OCI-LY7 (cell line): ENCODE measurements around the gene TCEANC2. TPM values are rescaled to one million over a fixed set of nuclear protein-coding genes. Genes with fewer than 3 reads are reported as not detected.
A peak's percentile ranks its signal among the peaks of the same experiment; 100 is the strongest.

ENCODE experiments used
- BruUV-seq: library from RNA; stranded (reverse); fragments of 400-500 nt; replicated peaks from 2 replicates; lab custom pipeline; 2021; lab: Mats Ljungman, UMichigan
- CTCF ChIA-PET: fragments of 300-600 bp; sonication (Branson Sonifier 250); formaldehyde crosslinking; loops from one replicate; lab custom pipeline; 2022; ENCODE audit warnings: antibody characterized with exemption; ENCODE audit not compliant: unreplicated experiment; lab: Charles Lee
- POLR2A ChIA-PET: fragments of 300-600 bp; sonication (Branson Sonifier 250); formaldehyde crosslinking; loops from one replicate; lab custom pipeline; 2022; ENCODE audit warnings: antibody characterized with exemption; lab: Charles Lee
- DNase-seq: peaks from one replicate; pipeline ENCODE4 v3.0.0-alpha.2; 2015; ENCODE audit warnings: low spot score
- H2AFZ ChIP-seq: fragments of 200-600 bp; sonication (generic), shearing (Covaris generic); 2 replicates; pipeline ENCODE4 v1.6.1; 2014; ENCODE audit warnings: mild to moderate bottlenecking, antibody characterized with exemption, low read length, moderate library complexity
- H3K27ac ChIP-seq: fragments of 200-600 bp; sonication (generic); 2 replicates; pipeline ENCODE4 v1.5.1; 2014; ENCODE audit warnings: mixed run types, low read depth, mild to moderate bottlenecking, moderate library complexity, low read length, inconsistent platforms; ENCODE audit not compliant: poor library complexity, severe bottlenecking
- H3K36me3 ChIP-seq: fragments of 200-600 bp; sonication (generic); 2 replicates; pipeline ENCODE4 v1.6.1; 2014; ENCODE audit warnings: mild to moderate bottlenecking, antibody characterized with exemption, low read length, moderate library complexity, mixed read lengths; ENCODE audit not compliant: insufficient read depth
- H3K4me1 ChIP-seq: fragments of 200-600 bp; sonication (generic); 2 replicates; pipeline ENCODE4 v1.5.1; 2014; ENCODE audit warnings: mild to moderate bottlenecking, low read length; ENCODE audit not compliant: insufficient read depth, poor library complexity, severe bottlenecking
- H3K4me2 ChIP-seq: fragments of 200-600 bp; sonication (generic); 2 replicates; pipeline ENCODE4 v1.6.1; 2014; ENCODE audit warnings: mild to moderate bottlenecking, low read length
- H3K4me3 ChIP-seq: fragments of 200-600 bp; sonication (generic); 2 replicates; pipeline ENCODE4 v1.5.1; 2014; ENCODE audit warnings: mild to moderate bottlenecking, low read depth, low read length; ENCODE audit not compliant: poor library complexity, severe bottlenecking
- H3K79me2 ChIP-seq: fragments of 200-600 bp; sonication (generic); 2 replicates; pipeline ENCODE4 v1.6.1; 2016; ENCODE audit warnings: low read depth, mild to moderate bottlenecking, low read length, moderate library complexity, mixed read lengths; ENCODE audit not compliant: insufficient read depth
- H3K9me2 ChIP-seq: fragments of 200-600 bp; sonication (generic); 2 replicates; pipeline ENCODE4 v1.6.1; 2016; ENCODE audit warnings: mild to moderate bottlenecking, low read length, mixed read lengths; ENCODE audit not compliant: insufficient read depth
- H3K9me3 ChIP-seq: fragments of 200-600 bp; sonication (generic); 2 replicates; pipeline ENCODE4 v1.6.1; 2014; ENCODE audit warnings: mild to moderate bottlenecking, mixed run types, low read length, mixed read lengths
- H4K20me1 ChIP-seq: fragments of 200-600 bp; sonication (generic); 2 replicates; pipeline ENCODE4 v1.6.1; 2014; ENCODE audit warnings: mild to moderate bottlenecking, antibody characterized with exemption, low read length, moderate library complexity, mixed read lengths; ENCODE audit not compliant: insufficient read depth
- CTCF ChIP-seq: fragments of 200-600 bp; sonication (generic); conservative IDR thresholded peaks from 2 replicates; pipeline ENCODE4 v1.5.1; 2014; ENCODE audit warnings: mild to moderate bottlenecking, antibody characterized with exemption, low read length, moderate library complexity, mixed read lengths
- EZH2phosphoT487 ChIP-seq: fragments of 200-600 bp; sonication (generic); IDR thresholded peaks from 2 replicates; pipeline ENCODE4 v1.6.1; 2018; ENCODE audit warnings: low read depth, borderline replicate concordance, mild to moderate bottlenecking, mixed run types, antibody characterized with exemption, low read length, moderate library complexity, mixed read lengths
- intact Hi-C: fragments of 100-400 bp; cut with micrococcal nuclease; formaldehyde crosslinking; loops from one replicate; pipeline ENCODE4 v1.10.0; 2022; ENCODE audit not compliant: unreplicated experiment
- total RNA-seq, 2 experiments: library from RNA; depleted of rRNA in 1 of 2; stranded (reverse); fragments of >200 nt in 1 of 2; shearing (Covaris generic) in 1 of 2; gene quantifications; 2 replicates each; pipeline ENCODE4 v1.2.3, GENCODE V29; 2014 to 2022

Gene TCEANC2
- total RNA-seq, 2 experiments from 2014 or later = 5.1 to 9.5 TPM

- H3K4me1 ChIP-seq = peaks cover 37% of the 10 kb centered on the region
- intact Hi-C loops = loop anchor here (5.0 kb wide), 2 partner anchors 150 to 710 kb away; partner anchors contain the start of genes CYB5RL, MRPL37 and PARS2
- peaks cover 52% of the 10 kb centered on the region for H3K79me2 ChIP-seq
- peak overlapping the region; percentile 98 for H3K4me2 ChIP-seq
- no peaks in the 10 kb centered on the region for H3K36me3 ChIP-seq
- CTCF ChIA-PET = interaction anchor here (0.6 to 0.8 kb wide), 2 partner anchors 16 to 63 kb away, joined by 3 read pairs; no protein-coding TSS in a partner anchor
- BruUV-seq = no TSS peak
- H3K4me3 ChIP-seq = peak overlapping the region; percentile 99
- TF ChIP-seq EZH2phosphoT487 (no peak), CTCF (no peak)
- H3K9me3 ChIP-seq = no peaks in the 10 kb centered on the region
- H3K9me2 ChIP-seq = no peaks in the 10 kb centered on the region
- peak overlapping the region; percentile 72 for H3K27ac ChIP-seq
- POLR2A ChIA-PET = interaction anchor here (0.5 to 2.8 kb wide), 8 partner anchors 9 to 280 kb away, joined by 3 to 9 read pairs (median 5); partner anchors contain the start of genes IFT25 and LRRC42
- DNase-seq = peak; percentile 34
- peaks cover 16% of the 10 kb centered on the region; the same call in 1 of the 2 replicates for H4K20me1 ChIP-seq
- peak overlapping the region; percentile 70; the same call in 1 of the 2 replicates for H2AFZ ChIP-seq
Observed at GRCh38 chr1:54052431-54052933, 926 bp upstream of the TCEANC2 start.

- CTCF ChIA-PET = no interaction called here
- peaks cover 23% of the 10 kb centered on the region for H3K4me1 ChIP-seq
- no peaks in the 10 kb centered on the region for H3K9me2 ChIP-seq
- H2AFZ ChIP-seq = peak overlapping the region; percentile 82
- peaks cover 3% of the 10 kb centered on the region; the same call in 1 of the 2 replicates for H3K36me3 ChIP-seq
- DNase-seq = no peak
- peak overlapping the region; percentile 74 for H3K4me3 ChIP-seq
- BruUV-seq = TSS peak; percentile 76
- peak overlapping the region; percentile 72 for H3K27ac ChIP-seq
- peak overlapping the region; percentile 99 for H3K4me2 ChIP-seq
- peaks cover 38% of the 10 kb centered on the region for H3K79me2 ChIP-seq
- peaks cover 8% of the 10 kb centered on the region; the same call in 1 of the 2 replicates for H4K20me1 ChIP-seq
- TF ChIP-seq EZH2phosphoT487 (no peak), CTCF (no peak)
- POLR2A ChIA-PET = interaction anchor here (1.1 to 2.8 kb wide), 3 partner anchors 8 to 109 kb away, joined by 3 to 9 read pairs (median 5); partner anchors contain the start of genes IFT25 and LRRC42
- intact Hi-C loops = loop anchor here (1.0 to 5.0 kb wide), 3 partner anchors 148 to 708 kb away; partner anchors contain the start of genes CYB5RL, MRPL37, NDC1 and PARS2
- H3K9me3 ChIP-seq = no peaks in the 10 kb centered on the region
Observed at GRCh38 chr1:54053745-54054437, 483 bp downstream of the TCEANC2 start.
